Measurements from ENCODE around the gene PTGDR2.

GRCh38 chr11:60858731-60859464, 3.1 kb upstream of the PTGDR2 start:
- TF ChIP-seq CTCF (IDR thresholded peaks at IDR 0.05) (no peak), POLR2A (IDR thresholded peaks at IDR 0.05) (no peak), POLR2AphosphoS5 (IDR thresholded peaks at IDR 0.05) (no peak)

Data from gastroesophageal sphincter (tissue), 3 donors.